GM21423 (cell line): ENCODE data around the gene RNF220.

ENCODE experiments used
- ATAC-seq: cut with Tn5 transposase; IDR thresholded peaks from one replicate; pipeline ENCODE4 v1.9.1; 2021; ENCODE audit warnings: mild to moderate bottlenecking, moderate library complexity; ENCODE audit not compliant: unreplicated experiment

RNF220 gene

GRCh38 chr1:44631333-44631646 lies 226.2 kb downstream of the RNF220 start:
- no peak for ATAC-seq

DNA sequence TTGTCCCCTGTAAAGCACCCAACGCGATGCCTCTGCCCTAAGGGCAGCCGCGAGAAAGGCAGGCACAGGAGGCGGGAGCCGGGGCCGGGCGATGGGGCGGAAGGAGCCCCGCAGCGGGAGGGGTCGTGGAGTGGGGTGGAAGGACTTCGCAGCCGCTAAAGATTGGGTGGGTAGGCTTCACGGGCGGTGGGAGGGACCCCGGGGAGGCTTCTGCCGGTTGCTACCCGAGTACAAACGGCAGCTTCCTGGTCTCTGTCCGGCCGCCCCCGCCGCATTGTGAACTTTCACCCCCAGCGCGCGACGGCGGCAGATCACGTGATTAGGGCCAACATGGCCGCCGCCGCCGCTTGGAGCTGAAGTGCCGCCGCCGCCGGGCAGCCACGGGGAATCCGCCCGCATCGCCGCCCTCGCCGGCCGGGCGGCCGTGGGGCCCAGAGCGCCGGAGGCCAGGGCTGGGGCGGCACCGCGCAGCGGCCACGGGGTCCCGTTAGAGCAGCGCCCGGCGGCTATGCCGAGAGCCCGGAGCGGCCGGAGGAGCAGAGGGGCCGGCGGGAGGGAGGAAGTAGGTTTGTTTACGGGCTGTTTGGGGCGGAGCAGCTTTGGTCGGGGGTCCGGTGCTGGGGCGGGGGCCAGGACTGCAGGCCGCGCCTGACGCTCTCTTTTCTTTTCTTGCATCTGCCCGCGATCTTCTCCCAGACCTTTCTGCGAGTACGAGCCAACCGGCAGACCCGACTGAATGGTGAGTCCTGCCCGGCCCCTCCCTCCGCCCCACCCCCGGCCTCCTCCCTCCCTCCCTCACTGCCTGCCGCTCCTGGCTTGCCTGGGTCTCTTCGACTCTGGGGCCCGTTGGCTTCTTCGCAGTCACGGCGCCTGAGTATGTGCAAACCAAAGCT lies 226.8 kb downstream of the RNF220 start:
- ATAC-seq = peak; percentile 75

- ATAC-seq = no peak
Observed at GRCh38 chr1:44632598-44632997, 227.5 kb downstream of the RNF220 start.

DNA sequence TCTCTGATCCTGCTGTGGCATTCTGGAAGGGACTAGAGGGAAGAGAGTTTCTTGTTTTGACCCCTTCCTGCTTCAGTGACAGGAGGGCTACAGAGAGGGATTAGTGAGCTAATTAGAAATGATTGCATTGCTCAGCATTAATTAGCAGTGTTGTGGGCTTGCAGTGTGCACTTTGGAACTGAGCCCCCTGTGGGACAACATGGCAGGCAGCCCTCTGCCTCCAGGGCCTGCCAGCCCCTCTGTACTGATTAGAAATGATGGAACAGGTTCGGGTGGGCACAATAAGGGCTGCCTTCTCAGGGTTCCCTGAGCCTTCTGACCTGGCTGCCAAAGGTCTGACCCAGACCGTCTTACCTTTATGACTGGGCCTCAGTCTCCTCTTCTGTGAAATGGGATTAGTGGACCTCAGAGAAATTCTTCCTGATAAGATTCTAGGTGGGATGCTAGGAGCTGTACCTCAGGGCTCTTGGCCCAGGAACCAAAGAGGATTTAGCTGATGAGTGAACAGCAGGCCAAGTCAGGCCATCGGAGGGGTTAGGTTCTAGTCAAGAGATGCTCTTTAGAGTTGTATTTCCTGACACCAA lies 229.6 kb downstream of the RNF220 start:
- no peak for ATAC-seq

GRCh38 chr1:44635439-44635838 lies 230.4 kb downstream of the RNF220 start:
- no peak for ATAC-seq

GRCh38 chr1:44636083-44636687 lies 231.1 kb downstream of the RNF220 start:
- no peak for ATAC-seq

DNA sequence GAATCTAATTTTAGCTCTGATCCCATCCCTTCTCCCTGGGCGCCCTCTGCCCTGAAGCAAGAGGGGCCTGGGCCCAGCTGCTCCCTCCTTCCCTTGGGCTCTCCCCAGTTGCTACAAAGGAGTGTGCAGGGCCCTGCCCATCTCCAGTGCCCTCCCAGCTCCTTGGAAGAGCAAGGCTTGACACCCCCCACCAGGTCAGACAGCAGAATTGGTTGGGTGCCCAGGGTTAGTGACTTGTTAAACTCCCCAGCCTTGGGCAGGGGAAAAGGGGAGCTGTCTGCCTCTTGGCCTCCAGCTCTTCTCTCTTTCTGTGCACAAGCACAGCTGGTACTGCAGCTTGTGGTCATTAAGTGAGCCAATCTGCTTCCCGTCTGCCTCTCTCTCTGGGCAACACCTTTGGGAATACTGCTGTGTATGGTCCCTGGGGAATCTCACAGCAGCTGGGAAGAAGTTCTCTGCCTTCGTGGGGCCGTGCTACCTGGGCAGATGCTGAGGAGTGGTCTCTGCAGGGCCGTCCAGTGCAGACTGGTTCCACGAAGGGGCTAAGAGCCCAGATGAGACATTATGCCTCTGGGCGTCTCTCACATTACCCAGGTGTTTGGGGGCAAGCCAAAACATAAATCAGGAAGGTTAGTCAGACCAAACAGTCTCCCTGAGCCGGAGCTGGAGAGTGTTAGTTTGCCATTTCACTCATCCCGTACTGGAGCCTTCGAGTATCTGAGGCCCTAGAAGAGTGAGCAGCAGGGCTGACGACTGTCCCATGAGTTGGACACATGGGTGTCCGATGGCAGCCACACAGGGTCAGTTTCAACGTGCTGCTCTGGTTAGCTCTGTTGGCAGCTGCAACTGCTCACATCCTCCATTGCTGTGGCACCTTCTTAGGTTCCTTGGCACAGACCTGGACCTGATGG lies 231.9 kb downstream of the RNF220 start:
- no peak for ATAC-seq

- no peak for ATAC-seq
Observed at GRCh38 chr1:44637702-44638411, 232.8 kb downstream of the RNF220 start.

DNA sequence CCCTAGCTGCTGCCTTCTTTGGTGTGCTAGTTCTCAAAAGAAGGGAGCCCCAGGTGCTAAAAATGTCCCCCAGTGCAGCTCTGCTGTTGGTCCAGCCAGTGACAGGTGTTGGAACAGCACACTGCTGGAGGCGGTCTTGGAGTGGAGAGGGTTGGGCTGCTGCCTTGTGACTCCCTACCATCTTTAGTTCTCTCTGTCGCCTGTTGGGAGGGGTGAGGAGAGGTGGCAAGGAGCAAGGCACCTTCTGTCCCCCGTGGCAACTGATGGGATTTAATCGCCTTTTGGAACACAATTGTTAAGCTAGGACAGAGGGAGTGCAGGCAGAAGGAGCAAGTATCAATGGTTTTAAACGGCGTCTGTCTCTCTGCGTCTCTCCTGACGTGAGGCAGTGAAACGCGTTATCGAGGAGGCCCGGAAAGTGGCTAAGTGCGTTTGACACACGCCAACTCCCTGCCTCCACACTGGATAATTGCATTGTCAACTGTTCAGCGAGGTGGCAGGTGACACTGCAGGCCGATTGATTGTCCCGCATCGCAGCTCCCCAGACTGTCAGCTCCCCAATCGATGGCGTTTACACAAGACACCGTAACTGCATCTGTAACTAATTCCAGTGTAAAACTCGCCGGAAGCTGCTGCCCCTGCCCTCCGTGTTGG lies 235.3 kb downstream of the RNF220 start:
- no peak for ATAC-seq

GRCh38 chr1:44641126-44642102 lies 236.4 kb downstream of the RNF220 start:
- no peak for ATAC-seq

DNA sequence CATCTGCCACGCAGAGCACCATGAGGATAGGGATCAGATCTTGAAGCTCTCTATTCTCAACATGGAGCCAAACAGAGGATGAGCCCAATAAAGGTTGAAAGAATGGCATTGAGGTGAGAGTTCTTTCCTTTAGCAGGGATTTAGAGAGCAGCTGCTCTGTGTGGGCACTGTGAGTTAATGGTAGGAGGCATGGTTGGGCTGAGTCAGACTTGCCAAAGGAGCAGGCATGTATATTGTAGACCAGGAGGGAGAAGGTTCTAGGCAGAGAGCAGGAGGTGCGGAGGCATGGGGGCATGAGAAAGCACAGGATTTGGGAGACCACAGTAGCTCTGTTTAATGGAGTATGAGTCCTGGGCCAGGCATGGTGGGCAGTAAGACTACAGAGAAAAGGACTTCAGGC lies 237.2 kb downstream of the RNF220 start:
- no peak for ATAC-seq

DNA sequence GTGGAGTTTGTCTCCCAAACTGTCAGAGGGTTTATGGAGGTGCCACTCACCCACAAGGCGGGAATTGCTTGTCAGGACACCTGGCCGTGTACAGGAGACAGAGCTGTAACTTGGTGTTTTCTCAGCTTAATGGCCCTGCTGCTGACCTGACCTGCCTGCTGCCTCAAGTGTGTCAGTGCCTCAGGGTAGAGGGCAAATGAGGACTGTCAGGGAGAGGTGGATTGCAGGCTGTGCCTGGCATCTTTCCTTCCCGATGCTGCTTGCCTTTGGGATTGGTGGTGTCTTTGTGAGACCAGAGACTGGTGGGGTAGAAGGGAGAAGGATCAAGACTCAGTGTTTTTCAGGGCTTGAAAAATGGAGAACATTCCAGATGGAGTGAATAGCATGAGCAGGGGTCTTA lies 237.9 kb downstream of the RNF220 start:
- ATAC-seq = no peak

DNA sequence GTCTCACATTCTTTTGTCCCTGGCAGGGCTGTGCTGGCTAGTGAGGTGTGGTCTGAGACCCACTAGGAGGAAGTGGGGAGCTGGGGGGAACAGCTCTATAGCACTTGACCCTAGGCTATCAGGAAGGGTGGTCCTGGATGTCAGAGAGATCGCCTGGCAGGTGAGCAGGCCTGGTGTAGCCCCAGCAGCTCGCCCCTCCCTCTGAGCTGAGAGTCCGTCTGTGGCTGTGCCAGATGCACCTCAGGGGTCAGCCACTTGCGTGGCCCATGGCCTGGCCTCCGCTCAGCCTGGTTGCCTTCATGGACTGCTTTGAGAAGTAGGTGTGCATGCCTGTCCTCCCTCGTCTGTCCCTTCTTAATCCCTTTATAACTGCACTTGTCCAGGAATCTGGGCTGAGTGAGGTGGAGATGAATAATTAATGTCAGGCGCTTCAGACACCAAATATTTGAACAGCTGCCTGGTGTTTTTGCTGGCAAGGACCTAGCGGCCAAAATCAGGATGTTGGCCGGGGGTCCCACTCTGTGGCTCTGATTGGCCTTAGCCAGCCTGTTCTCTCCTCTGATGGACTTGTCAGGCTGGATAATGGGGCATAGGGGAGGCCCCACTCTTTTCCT lies 238.8 kb downstream of the RNF220 start:
- no peak for ATAC-seq

- ATAC-seq = no peak
Observed at GRCh38 chr1:44644806-44645205, 239.8 kb downstream of the RNF220 start.

DNA sequence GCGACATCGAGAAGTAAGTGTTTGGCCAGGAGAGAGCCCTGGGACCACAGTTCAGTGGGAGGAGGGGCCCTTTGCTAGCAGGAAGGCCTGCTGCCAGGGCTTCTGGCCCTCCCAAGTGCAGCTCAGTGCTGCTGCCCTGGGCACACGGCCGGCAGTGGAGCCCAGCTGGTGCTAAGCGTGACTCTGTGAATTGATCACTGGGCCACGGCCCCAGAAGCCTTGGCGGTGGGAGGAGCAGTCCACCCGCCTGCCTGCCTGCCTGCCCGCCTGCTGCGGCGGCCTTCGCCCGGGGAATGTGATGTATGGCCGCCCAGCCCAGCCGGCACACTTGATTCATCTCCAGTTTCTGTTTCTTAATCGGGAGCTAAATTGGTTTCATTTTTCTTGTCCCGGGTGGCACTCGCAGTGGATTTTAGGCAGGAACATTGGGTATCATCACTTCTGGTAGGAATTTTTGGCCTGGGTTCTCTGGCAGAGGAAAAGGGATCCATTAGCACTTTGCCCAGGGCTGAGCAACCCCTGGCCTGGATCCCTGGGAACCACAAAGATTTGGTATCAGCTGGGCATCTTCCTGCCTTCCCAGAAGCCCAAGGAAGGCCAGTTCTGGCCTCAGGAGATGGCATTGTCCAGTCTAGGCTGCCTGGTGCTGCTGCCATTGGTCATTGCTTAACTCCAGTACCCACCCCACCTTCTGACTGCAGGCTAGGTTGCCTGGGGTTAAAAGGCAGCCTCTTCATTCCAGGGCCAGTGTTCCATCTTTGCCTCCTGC lies 240.6 kb downstream of the RNF220 start:
- no peak for ATAC-seq

DNA sequence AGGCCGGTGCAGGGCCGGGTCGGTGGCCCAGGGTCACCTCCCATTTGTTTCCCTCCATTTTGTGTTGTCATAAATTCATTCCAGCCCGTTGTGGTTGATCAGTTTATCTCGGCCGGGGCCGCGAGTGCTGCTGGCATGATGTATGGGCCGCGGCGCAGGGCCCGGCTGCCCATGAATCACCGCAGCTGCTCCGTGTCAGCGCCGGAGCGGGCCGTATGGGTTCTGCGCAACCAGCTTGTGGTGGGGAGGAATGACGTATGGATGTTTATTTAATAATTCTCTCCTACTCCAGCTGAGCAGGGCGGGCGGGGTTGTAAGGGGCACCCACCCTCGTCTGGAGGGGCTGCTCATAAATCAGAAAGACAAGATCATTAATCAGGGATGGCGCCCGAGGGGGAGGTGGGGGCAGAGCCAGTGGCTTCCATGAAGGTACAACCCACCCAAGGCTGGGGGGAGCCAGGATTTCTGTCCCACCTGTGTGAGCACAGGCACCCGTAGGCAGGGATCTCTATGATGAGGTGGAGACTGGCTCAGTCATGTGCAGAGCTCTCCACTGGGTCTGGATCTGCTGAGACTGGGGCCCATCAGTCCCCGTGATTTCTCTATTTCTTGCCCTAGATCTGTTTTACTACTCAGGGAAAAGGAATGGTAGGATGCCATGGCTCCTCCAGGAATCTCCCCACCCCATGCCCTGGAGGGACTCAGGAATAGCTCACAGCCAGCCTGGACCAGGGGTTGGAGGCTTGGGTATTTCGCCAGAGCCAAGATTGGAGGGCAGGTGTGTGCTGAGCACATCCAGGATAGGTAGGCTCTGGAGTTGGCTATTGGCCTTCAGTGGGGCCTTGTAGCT lies 241.4 kb downstream of the RNF220 start:
- ATAC-seq = no peak

DNA sequence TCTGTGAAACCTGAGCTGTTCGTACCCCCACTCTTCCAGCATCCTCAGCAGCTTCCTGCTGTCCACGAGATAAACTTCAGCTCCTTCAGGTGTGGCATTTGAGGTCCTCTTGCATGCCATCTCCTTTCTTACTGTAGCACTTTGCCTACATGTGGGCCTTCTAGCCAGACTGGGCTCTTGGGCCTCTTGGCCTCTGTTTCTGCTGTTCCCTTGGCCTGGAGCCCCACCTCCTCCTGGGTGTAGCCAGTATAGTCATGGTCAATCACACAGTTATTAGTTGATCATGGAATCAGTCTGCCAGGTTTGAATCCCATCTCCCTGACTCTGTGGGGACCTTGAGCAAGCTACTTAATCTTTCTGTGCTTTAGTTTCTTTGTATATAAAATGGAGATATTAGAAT lies 242.8 kb downstream of the RNF220 start:
- no peak for ATAC-seq
